ENCODE data around the gene ABL1.

The ABL1 gene

DNA sequence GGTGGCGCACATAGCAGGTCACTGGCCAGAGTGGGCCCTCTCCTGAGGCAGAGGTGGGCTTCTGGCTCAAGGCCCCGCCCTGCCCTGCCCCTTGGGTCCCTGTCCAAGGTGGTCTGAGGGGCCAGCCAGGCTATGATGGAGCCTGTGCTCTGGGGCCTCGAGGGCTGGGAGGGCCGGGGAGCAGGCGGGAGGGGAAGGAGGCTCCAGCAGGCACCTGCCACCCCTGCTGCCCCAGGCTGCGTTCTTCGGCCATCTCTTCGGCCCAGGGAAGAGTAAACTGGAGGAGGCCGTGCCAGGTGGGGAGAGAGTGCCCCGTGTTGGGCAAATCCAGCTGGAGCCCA, 89.4 kb downstream of the ABL1 start:
- no peaks in the 10 kb centered on the region for H3F3A ChIP-seq (ENCODE audit: control insufficient read depth, insufficient read depth)
- H4K20me1 ChIP-seq (ENCODE audit: control insufficient read depth, insufficient read depth, low read depth, low read length): no peaks in the 10 kb centered on the region
- H3K9me3 ChIP-seq (ENCODE audit: control insufficient read depth, insufficient read depth, low read length): no peaks in the 10 kb centered on the region
- H3K4me2 ChIP-seq (ENCODE audit: low read length): no peak overlapping the region
- H3K27ac ChIP-seq (ENCODE audit: low read depth, low read length): no peak overlapping the region
- H3K9me2 ChIP-seq (replicated peaks; ENCODE audit: control insufficient read depth, low read length): no peaks in the 10 kb centered on the region
- TF ChIP-seq EZH2phosphoT487 (IDR thresholded peaks at IDR 0.05; ENCODE audit: borderline replicate concordance, low read length): no peak
- TF ChIP-seq, protein P1, sequence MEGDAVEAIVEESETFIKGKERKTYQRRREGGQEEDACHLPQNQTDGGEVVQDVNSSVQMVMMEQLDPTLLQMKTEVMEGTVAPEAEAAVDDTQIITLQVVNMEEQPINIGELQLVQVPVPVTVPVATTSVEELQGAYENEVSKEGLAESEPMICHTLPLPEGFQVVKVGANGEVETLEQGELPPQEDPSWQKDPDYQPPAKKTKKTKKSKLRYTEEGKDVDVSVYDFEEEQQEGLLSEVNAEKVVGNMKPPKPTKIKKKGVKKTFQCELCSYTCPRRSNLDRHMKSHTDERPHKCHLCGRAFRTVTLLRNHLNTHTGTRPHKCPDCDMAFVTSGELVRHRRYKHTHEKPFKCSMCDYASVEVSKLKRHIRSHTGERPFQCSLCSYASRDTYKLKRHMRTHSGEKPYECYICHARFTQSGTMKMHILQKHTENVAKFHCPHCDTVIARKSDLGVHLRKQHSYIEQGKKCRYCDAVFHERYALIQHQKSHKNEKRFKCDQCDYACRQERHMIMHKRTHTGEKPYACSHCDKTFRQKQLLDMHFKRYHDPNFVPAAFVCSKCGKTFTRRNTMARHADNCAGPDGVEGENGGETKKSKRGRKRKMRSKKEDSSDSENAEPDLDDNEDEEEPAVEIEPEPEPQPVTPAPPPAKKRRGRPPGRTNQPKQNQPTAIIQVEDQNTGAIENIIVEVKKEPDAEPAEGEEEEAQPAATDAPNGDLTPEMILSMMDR (IDR thresholded peaks at IDR 0.05; ENCODE audit: low read depth, low read length, poor library complexity, severe bottlenecking): no peak
- H3K4me3 ChIP-seq (ENCODE audit: low read length): no peak overlapping the region
- no peaks in the 10 kb centered on the region; the same call in 1 of the 2 replicates for H3K27me3 ChIP-seq (ENCODE audit: control insufficient read depth, low read length)
- H3K4me1 ChIP-seq (ENCODE audit: control insufficient read depth, low read length): peaks cover 29% of the 10 kb centered on the region
- H3K36me3 ChIP-seq (ENCODE audit: control insufficient read depth, low read length): no peaks in the 10 kb centered on the region
- no peaks in the 10 kb centered on the region for H3K79me2 ChIP-seq (ENCODE audit: control insufficient read depth, low read length)

- H3K4me2 ChIP-seq (ENCODE audit: low read length): no peak overlapping the region
- H3K9me3 ChIP-seq (ENCODE audit: control insufficient read depth, insufficient read depth, low read length): no peaks in the 10 kb centered on the region
- no peaks in the 10 kb centered on the region; the same call in 1 of the 2 replicates for H3K27me3 ChIP-seq (ENCODE audit: control insufficient read depth, low read length)
- no peaks in the 10 kb centered on the region for H3K79me2 ChIP-seq (ENCODE audit: control insufficient read depth, low read length)
- H3K27ac ChIP-seq (ENCODE audit: low read depth, low read length): no peak overlapping the region
- no peaks in the 10 kb centered on the region for H3K9me2 ChIP-seq (replicated peaks; ENCODE audit: control insufficient read depth, low read length)
- no peak overlapping the region for H3K4me3 ChIP-seq (ENCODE audit: low read length)
- peaks cover 29% of the 10 kb centered on the region for H3K4me1 ChIP-seq (ENCODE audit: control insufficient read depth, low read length)
- no peak for TF ChIP-seq EZH2phosphoT487 (IDR thresholded peaks at IDR 0.05; ENCODE audit: borderline replicate concordance, low read length)
- TF ChIP-seq, protein P1 (IDR thresholded peaks at IDR 0.05; ENCODE audit: low read depth, low read length, poor library complexity, severe bottlenecking): no peak
- no peaks in the 10 kb centered on the region for H3F3A ChIP-seq (ENCODE audit: control insufficient read depth, insufficient read depth)
- H4K20me1 ChIP-seq (ENCODE audit: control insufficient read depth, insufficient read depth, low read depth, low read length): no peaks in the 10 kb centered on the region
- H3K36me3 ChIP-seq (ENCODE audit: control insufficient read depth, low read length): no peaks in the 10 kb centered on the region
Observed at GRCh38 chr9:130925050-130925678, 90.1 kb downstream of the ABL1 start.

DNA sequence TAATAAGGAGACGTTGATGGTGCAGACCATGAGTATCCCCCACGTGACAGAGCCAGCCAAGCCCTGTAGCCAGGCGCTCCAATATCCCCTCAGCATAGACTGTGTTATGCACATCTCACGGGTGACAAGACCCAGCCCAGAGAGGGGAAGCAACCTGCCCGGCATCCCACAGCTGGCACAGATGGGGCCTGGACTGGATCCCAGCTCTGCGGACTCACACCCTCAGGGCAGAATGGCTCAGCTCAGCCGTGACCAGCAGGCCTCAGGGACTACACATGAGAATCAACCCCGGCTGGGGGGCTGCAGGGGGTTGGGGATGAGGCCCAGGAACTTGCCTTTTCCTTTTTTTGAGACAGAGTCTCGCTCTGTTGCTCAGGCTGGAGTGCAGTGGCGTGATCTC, 92.3 kb downstream of the ABL1 start:
- Histone ChIP-seq H4K20me1 (ENCODE audit: control insufficient read depth, insufficient read depth, low read depth, low read length) (no peaks in the 10 kb centered on the region), H3K27ac (ENCODE audit: low read depth, low read length) (no peak overlapping the region), H3K4me1 (ENCODE audit: control insufficient read depth, low read length) (peaks cover 46% of the 10 kb centered on the region), H3K4me2 (ENCODE audit: low read length) (peak overlapping the region; percentile 30), H3F3A (ENCODE audit: control insufficient read depth, insufficient read depth) (no peaks in the 10 kb centered on the region), H3K79me2 (ENCODE audit: control insufficient read depth, low read length) (no peaks in the 10 kb centered on the region), H3K4me3 (ENCODE audit: low read length) (no peak overlapping the region), H3K36me3 (ENCODE audit: control insufficient read depth, low read length) (no peaks in the 10 kb centered on the region), H3K27me3 (ENCODE audit: control insufficient read depth, low read length) (no peaks in the 10 kb centered on the region; the same call in 1 of the 2 replicates), H3K9me3 (ENCODE audit: control insufficient read depth, insufficient read depth, low read length) (no peaks in the 10 kb centered on the region), H3K9me2 (replicated peaks; ENCODE audit: control insufficient read depth, low read length) (no peaks in the 10 kb centered on the region)
- TF ChIP-seq, protein P1 (IDR thresholded peaks at IDR 0.05; ENCODE audit: low read depth, low read length, poor library complexity, severe bottlenecking): no peak
- no peak for TF ChIP-seq EZH2phosphoT487 (IDR thresholded peaks at IDR 0.05; ENCODE audit: borderline replicate concordance, low read length)
